DOHH2 (cell line): ENCODE results near the gene APBA2.

ENCODE experiments used
- H3F3A ChIP-seq: fragments of 200-600 bp; sonication (generic), shearing (Covaris generic); 2 replicates; pipeline ENCODE4 v1.6.0; 2016; ENCODE audit warnings: antibody characterized with exemption, mild to moderate bottlenecking; ENCODE audit not compliant: control insufficient read depth, insufficient read depth
- H3K27ac ChIP-seq: fragments of 200-600 bp; sonication (generic); 2 replicates; pipeline ENCODE4 v1.5.1; 2014; ENCODE audit warnings: low read depth, mild to moderate bottlenecking, low read length, moderate library complexity
- H3K27me3 ChIP-seq: fragments of 200-600 bp; sonication (generic); 2 replicates; pipeline ENCODE4 v1.6.1; 2014; ENCODE audit warnings: mild to moderate bottlenecking, low read length, mixed read lengths; ENCODE audit not compliant: control insufficient read depth
- H3K36me3 ChIP-seq: fragments of 200-600 bp; sonication (generic); 2 replicates; pipeline ENCODE4 v1.6.1; 2014; ENCODE audit warnings: mild to moderate bottlenecking, low read length, moderate library complexity, mixed read lengths; ENCODE audit not compliant: control insufficient read depth
- H3K4me1 ChIP-seq: fragments of 200-600 bp; sonication (generic); 2 replicates; pipeline ENCODE4 v1.6.1; 2014; ENCODE audit warnings: mild to moderate bottlenecking, low read length, mixed read lengths; ENCODE audit not compliant: control insufficient read depth
- H3K4me2 ChIP-seq: fragments of 200-600 bp; sonication (generic); 2 replicates; pipeline ENCODE4 v1.6.0; 2014; ENCODE audit warnings: mild to moderate bottlenecking, low read length, moderate library complexity
- H3K4me3 ChIP-seq: fragments of 200-600 bp; sonication (generic); 2 replicates; pipeline ENCODE4 v1.5.1; 2014; ENCODE audit warnings: mild to moderate bottlenecking, low read length, mixed read lengths
- H3K79me2 ChIP-seq: fragments of 200-600 bp; sonication (generic); 2 replicates; pipeline ENCODE4 v1.6.1; 2014; ENCODE audit warnings: mild to moderate bottlenecking, low read length, mixed read lengths; ENCODE audit not compliant: control insufficient read depth
- H3K9me2 ChIP-seq: fragments of 200-600 bp; sonication (generic); replicated peaks from 2 replicates; pipeline ENCODE4 v1.6.1; 2014; ENCODE audit warnings: mild to moderate bottlenecking, low read length, mixed read lengths; ENCODE audit not compliant: control insufficient read depth
- H3K9me3 ChIP-seq: fragments of 200-600 bp; sonication (generic); 2 replicates; pipeline ENCODE4 v1.6.1; 2014; ENCODE audit warnings: antibody characterized with exemption, low read length, mixed read lengths; ENCODE audit not compliant: control insufficient read depth, insufficient read depth
- H4K20me1 ChIP-seq: fragments of 200-600 bp; sonication (generic); 2 replicates; pipeline ENCODE4 v1.6.0; 2014; ENCODE audit warnings: low read depth, mild to moderate bottlenecking, antibody characterized with exemption, low read length, moderate library complexity; ENCODE audit not compliant: control insufficient read depth, insufficient read depth
- CTCF ChIP-seq: fragments of 200-600 bp; sonication (generic); IDR thresholded peaks from one replicate; pipeline ENCODE4 v1.5.1; 2014; ENCODE audit warnings: antibody characterized with exemption, mild to moderate bottlenecking, low read depth, low read length; ENCODE audit not compliant: poor library complexity, severe bottlenecking
- EZH2phosphoT487 ChIP-seq: fragments of 200-600 bp; sonication (generic); IDR thresholded peaks from 2 replicates; pipeline ENCODE4 v1.6.1; 2017; ENCODE audit warnings: borderline replicate concordance, mild to moderate bottlenecking, antibody characterized with exemption, low read length, moderate library complexity, mixed read lengths

APBA2 gene

GRCh38 chr15:28930011-28930410 lies 44.2 kb downstream of the APBA2 start:
- TF ChIP-seq EZH2phosphoT487: no peak
- no peak for TF ChIP-seq CTCF
- H3K4me1 ChIP-seq: no peaks in the 10 kb centered on the region
- H3K9me2 ChIP-seq: no peaks in the 10 kb centered on the region
- no peaks in the 10 kb centered on the region for H4K20me1 ChIP-seq
- H3K4me2 ChIP-seq: no peak overlapping the region
- H3K9me3 ChIP-seq: no peaks in the 10 kb centered on the region
- no peaks in the 10 kb centered on the region for H3K79me2 ChIP-seq
- no peak overlapping the region for H3K27ac ChIP-seq
- H3K27me3 ChIP-seq: no peaks in the 10 kb centered on the region; the same call in 1 of the 2 replicates
- no peaks in the 10 kb centered on the region for H3F3A ChIP-seq
- no peak overlapping the region for H3K4me3 ChIP-seq
- H3K36me3 ChIP-seq: no peaks in the 10 kb centered on the region

GRCh38 chr15:28930476-28931291 lies 44.9 kb downstream of the APBA2 start:
- H3K4me3 ChIP-seq: no peak overlapping the region
- H3K9me3 ChIP-seq: no peaks in the 10 kb centered on the region
- no peaks in the 10 kb centered on the region for H3K27me3 ChIP-seq
- H3K4me2 ChIP-seq: no peak overlapping the region
- no peaks in the 10 kb centered on the region for H3K79me2 ChIP-seq
- H3K27ac ChIP-seq: no peak overlapping the region
- no peaks in the 10 kb centered on the region for H3K36me3 ChIP-seq
- H3F3A ChIP-seq: no peaks in the 10 kb centered on the region
- H4K20me1 ChIP-seq: no peaks in the 10 kb centered on the region
- TF ChIP-seq EZH2phosphoT487 (no peak), CTCF (no peak)
- H3K9me2 ChIP-seq: no peaks in the 10 kb centered on the region
- H3K4me1 ChIP-seq: no peaks in the 10 kb centered on the region

GRCh38 chr15:28931828-28932227 lies 46.1 kb downstream of the APBA2 start:
- H4K20me1 ChIP-seq: no peaks in the 10 kb centered on the region
- H3K9me3 ChIP-seq: no peaks in the 10 kb centered on the region
- H3K79me2 ChIP-seq: no peaks in the 10 kb centered on the region
- no peak overlapping the region for H3K4me3 ChIP-seq
- no peak overlapping the region for H3K27ac ChIP-seq
- H3K36me3 ChIP-seq: no peaks in the 10 kb centered on the region
- no peak for TF ChIP-seq CTCF
- TF ChIP-seq EZH2phosphoT487: no peak
- no peaks in the 10 kb centered on the region for H3K4me1 ChIP-seq
- H3K9me2 ChIP-seq: no peaks in the 10 kb centered on the region
- no peaks in the 10 kb centered on the region for H3K27me3 ChIP-seq
- no peak overlapping the region for H3K4me2 ChIP-seq
- H3F3A ChIP-seq: no peaks in the 10 kb centered on the region
